ENCODE measurements around the gene DPYSL3.
"Not testable (repeated sequence)": the region's sequence is repeated elsewhere in the genome, so short reads cannot be mapped to it uniquely, and the experiment has no call there.

Gene DPYSL3

GRCh38 chr5:147509710-147510651 lies at the start of gene DPYSL3:
TSS of gene DPYSL3 (minus strand) at chr5:147510068. CDS start at chr5:147509858, 210 bp downstream.
- DNase-seq (ENCODE audit: low read depth), result no peak

GRCh38 chr5:147558826-147559225 lies 49.0 kb upstream of the DPYSL3 start:
- no peak for DNase-seq (ENCODE audit: low read depth)

GRCh38 chr5:147557876-147558745 lies 48.2 kb upstream of the DPYSL3 start:
- DNase-seq (ENCODE audit: low read depth), result no peak

- DNase-seq (ENCODE audit: low read depth), result no peak
Observed at GRCh38 chr5:147555176-147555575, 45.3 kb upstream of the DPYSL3 start.

- no peak for DNase-seq (ENCODE audit: low read depth)
Observed at GRCh38 chr5:147554261-147554817, 44.5 kb upstream of the DPYSL3 start.

- DNase-seq (ENCODE audit: low read depth), result not testable (repeated sequence)
Observed at GRCh38 chr5:147553817-147554216, 43.9 kb upstream of the DPYSL3 start.

GRCh38 chr5:147552897-147553296 lies 43.0 kb upstream of the DPYSL3 start:
- no peak for DNase-seq (ENCODE audit: low read depth)

GRCh38 chr5:147551677-147552076 lies 41.8 kb upstream of the DPYSL3 start:
- no peak for DNase-seq (ENCODE audit: low read depth)

- no peak for DNase-seq (ENCODE audit: low read depth)
Observed at GRCh38 chr5:147547730-147548129, 37.9 kb upstream of the DPYSL3 start.

GRCh38 chr5:147544556-147544955 lies 34.7 kb upstream of the DPYSL3 start:
- DNase-seq (ENCODE audit: low read depth), result no peak

GRCh38 chr5:147539053-147539452 lies 29.2 kb upstream of the DPYSL3 start:
- DNase-seq (ENCODE audit: low read depth), result no peak

- no peak for DNase-seq (ENCODE audit: low read depth)
Observed at GRCh38 chr5:147538236-147538635, 28.4 kb upstream of the DPYSL3 start.

GRCh38 chr5:147534172-147534951 lies 24.5 kb upstream of the DPYSL3 start:
- no peak for DNase-seq (ENCODE audit: low read depth)

GRCh38 chr5:147532156-147532555 lies 22.3 kb upstream of the DPYSL3 start:
- no peak for DNase-seq (ENCODE audit: low read depth)

- DNase-seq (ENCODE audit: low read depth), result no peak
Observed at GRCh38 chr5:147530530-147531389, 20.9 kb upstream of the DPYSL3 start.

GRCh38 chr5:147523069-147523468 lies 13.2 kb upstream of the DPYSL3 start:
- DNase-seq (ENCODE audit: low read depth), result no peak

GRCh38 chr5:147522435-147522834 lies 12.6 kb upstream of the DPYSL3 start:
- no peak for DNase-seq (ENCODE audit: low read depth)

- DNase-seq (ENCODE audit: low read depth), result no peak
Observed at GRCh38 chr5:147520450-147520849, 10.6 kb upstream of the DPYSL3 start.

GRCh38 chr5:147519380-147519779 lies 9.5 kb upstream of the DPYSL3 start:
- no peak for DNase-seq (ENCODE audit: low read depth)

GRCh38 chr5:147517383-147517782 lies 7.5 kb upstream of the DPYSL3 start:
- DNase-seq (ENCODE audit: low read depth), result no peak

- DNase-seq (ENCODE audit: low read depth), result no peak
Observed at GRCh38 chr5:147515269-147515668, 5.4 kb upstream of the DPYSL3 start.
